Activated CD8-positive, alpha-beta memory T cell treated with anti-CD3 and anti-CD28 coated beads, Interleukin-2, amount 50 U/mL, for 24 hours (primary cell): ENCODE results near the gene GARS1.

Source experiments
- DNase-seq: peaks from one replicate; pipeline ENCODE4 v3.0.0-alpha.2; 2020; ENCODE audit errors: extremely low read depth

Gene GARS1

DNA sequence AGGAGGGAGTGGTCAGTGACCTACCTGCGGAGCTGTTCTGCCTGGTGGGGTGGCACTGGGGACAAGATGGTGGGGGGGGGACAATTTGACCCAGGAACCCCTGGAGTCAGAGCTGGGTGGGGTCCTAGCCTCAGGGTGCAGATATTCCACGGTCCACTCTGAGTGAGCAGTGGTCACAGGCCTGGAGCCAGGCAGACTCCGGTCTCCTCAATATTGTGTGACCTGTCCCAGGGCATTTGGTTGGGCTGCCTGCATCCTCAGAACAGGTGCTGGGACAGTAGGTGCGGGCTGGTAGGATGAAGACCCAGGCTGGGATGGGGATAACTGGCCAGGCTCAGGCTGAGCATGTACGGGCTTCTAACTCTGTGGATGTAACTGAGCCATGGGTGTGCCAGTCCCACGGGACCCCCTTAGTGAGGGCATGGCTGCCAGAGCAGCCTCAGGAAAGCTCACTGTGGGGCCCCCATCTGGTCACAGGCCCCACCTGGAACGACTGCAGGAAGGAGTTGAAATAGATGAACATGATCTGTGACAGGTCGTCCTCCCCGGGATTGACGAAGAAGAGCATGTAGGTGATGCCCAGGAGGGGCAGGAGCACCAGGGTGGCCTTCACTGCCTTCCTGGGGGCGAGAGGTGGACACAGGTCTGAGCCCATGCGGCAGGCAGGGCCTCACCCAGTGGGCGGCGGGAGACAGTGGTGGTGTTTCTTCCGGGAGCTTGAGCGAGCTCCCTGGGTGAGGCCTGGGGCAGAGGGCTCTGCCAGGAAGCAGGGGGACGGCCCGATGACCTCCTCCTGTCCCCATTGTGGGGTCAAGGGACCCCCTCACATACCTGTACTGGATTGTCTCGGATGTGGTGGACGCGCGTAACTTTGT is 60.7 kb downstream of the GARS1 start:
- DNase-seq: no peak

DNA sequence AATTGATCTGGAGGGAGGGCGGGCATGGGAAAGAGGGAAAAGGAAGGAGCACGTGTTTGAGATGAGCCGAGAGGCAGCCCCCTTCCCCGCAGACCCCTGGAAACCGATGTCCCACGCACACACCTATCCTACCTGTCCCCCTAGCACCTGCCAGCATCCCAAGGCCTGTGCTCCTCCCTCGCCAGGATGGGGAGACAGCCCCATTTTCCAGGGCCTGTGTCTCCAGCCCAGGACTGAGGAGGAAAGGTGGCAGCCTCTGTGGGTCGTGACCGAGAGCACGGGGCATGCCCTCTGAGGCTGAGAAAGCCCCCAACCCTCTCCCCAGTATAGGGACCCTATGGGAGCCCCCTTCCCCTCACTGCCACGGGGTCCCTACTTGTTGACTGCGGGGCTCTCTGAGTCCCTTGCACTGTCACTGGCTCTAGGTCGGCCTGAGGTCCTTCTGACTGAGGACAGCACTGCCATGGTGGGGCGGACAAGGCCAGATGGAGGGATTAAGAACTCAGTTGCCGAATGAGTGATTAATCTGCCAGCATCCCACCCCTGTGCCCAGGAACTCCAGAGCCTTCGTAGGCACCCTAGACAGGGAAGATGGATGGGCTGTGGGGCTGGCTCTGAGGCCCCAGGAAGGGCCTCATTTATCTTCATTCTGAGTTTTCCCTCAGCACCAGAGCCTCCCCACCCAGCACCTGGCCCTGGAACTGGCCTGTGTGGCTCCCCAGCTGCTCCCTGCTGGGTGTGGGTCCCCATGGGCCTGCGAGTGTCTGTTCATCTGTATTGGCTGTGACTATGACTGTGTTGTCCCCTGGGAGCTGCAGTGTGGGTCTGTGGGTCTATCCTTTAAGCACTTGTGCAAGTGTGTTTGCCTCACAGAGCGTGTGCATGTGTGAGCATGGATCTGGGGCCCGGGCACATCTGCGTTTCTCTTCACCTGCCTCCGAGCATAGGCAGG is 61.6 kb downstream of the GARS1 start:
- DNase-seq: no peak

DNA sequence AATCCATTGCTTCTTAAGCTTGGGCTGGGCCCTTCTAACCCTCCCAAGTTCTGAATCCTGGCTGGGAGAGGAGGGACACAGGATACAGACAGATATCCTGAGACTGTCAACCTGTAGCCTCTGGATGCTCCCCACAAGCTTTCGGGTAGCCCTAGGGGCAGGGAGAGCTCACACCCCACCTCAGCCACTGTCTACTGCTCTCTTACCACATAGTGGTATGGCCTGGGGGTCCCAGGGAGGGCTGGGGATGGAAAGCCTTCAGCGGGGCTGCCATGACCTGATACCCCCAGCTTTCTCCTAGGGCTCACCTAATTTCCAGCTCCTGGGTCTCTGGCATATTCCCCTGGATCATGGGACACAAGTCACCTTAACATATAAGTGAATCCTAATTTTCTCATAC is 62.5 kb downstream of the GARS1 start:
- no peak for DNase-seq

DNA sequence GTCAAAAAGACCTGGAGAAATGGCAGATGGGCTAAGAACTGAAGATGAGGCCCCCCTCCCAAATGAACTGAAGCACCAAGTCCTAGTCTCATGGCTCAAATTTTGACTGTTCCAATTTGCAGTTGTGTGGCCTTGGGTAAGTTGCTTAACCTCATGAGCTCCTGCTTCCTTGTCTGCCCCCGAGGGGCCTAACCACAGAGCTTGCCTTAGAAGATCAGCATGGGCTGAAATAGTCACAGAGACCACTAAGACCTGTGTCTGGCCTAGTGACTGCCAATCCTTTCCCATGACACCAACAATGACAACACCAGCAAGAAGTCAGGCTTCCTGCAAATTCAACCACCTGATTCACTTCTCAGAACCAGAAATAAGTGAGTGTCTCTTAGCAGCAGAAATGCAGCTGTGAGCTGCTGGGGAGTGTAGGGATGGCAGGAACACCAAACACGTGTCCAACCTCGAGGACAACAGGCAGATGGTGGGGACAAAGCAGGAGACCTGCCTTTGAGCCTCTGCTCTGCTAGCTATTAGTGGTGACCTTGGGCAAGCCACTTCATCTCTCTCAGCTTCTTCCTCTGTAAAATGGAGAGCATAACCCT is 63.9 kb downstream of the GARS1 start:
- DNase-seq: no peak

DNA sequence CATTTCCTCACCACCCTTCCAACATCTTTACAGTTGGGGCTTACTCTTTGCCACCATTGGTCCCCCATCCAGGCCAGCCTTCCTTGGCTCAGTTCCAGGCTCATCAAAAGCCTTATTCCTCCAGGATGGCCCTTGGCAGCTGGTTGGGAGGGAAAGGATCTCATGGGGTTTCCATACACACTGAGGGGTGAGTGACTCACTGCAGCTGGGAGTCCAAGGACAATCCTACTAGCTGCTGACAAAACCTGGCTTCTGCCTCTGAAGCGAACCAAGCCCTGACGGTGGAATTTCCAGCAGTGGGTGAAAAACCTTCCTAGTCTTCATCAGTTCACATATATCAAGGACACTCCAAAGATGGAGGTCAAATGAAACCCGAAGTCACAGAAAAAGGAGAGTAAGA is 64.6 kb downstream of the GARS1 start:
- DNase-seq: no peak

DNA sequence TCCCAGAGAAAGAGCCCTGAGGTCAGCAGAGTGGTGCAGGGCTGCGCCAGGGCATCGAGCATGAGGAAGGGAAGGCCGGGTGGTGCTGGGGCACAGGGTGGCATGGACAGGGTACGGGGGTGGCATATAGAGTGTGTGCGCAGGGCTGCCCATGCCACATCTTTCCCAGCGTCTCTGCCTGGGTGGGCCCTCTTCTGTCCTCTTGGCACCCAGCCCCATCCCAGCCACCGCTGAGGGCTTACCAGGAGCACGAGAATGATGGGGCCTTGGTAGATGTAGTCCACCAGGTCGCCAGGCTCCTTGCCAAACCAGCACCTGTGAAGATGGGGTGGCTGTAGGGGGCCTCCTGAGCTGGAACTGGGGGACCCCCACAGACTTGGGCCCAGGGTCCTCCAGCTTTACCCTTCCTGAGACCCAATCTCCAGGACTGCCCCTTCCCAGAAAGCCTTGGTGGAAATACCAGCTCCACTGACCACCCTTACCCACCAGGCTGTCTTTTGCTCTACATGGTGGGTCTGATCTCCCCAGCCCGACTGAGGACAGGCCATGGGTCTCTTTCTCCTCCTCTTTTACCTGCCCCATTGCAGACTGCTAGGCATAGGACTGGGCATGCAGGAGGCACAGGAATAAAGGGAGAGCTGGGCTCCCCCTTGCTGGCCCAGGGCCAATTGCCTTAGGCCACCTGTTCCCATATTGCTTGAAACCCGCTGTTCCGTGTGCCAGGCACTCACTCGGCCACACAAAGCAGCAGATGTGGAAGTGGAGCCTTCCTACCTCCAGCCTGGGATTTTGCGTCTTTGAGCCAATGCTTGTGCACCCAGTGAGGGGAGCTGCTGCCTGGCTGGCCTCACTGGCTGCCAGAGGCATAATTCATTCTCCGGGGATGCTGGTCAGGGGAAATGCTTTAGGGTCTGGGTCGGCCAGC is 65.9 kb downstream of the GARS1 start:
- no peak for DNase-seq

DNA sequence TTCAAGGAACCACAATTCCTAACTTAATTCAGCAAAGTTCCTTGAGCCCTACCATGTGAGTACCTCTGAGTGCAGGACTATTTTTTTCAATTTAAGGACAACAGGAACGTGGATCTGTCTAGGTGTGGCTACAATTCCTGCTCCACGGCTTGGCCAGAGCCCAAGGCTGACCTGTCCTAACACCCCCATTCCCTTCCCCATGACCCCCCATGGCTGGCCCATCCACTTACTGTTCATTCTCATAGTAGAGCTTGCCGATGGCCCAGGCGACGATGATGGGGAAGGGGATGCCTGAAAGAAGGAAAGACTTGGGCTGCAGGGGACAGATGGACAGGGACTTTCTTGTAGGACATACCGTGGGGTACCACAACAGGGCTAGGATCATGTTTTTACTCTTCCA is 67.2 kb downstream of the GARS1 start:
- DNase-seq: no peak

DNA sequence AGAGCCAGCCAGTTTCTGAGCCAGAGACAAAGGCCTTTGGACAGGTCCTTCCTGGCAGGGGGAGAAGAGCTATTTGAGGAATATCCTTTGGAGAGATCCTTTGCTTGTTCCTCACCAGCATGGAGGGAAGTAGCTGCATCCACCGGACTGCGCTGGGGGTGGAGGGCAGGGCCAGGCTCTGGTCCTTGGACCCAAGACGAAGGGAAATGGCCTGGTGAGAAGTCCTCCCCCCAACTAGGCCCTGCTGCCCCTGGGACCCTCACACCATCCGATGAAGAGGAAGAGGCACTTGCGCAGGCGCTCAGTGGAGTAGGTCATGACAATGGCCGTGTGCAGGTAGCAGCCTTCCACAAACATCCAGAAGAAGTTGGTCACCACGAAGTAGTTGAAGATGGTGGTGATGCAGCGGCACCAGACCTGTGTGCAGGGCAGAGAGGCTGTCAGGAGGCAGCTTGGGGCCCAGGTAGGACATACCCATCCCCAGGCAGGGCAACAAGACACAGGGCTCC is 67.8 kb downstream of the GARS1 start:
- no peak for DNase-seq

DNA sequence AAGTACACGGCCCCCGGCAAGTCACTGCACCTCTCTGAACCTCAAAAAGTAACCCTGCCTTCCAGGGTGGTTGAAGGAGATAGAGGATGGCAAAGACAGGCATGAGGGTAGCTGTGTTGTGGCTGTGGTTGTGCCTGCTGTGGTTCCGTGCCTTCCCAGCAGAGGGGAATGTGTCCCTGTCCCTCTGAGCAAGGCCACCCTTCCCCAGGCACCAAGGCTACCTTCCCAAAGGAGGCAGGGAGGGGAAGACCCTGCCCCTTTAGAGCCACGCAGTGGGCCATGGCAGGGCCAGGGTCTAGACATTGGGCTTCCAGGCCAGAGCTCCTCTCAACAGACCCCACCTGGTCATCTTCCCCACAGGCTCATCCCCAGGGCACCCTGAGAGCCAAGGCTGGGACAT is 68.7 kb downstream of the GARS1 start:
- no peak for DNase-seq

DNA sequence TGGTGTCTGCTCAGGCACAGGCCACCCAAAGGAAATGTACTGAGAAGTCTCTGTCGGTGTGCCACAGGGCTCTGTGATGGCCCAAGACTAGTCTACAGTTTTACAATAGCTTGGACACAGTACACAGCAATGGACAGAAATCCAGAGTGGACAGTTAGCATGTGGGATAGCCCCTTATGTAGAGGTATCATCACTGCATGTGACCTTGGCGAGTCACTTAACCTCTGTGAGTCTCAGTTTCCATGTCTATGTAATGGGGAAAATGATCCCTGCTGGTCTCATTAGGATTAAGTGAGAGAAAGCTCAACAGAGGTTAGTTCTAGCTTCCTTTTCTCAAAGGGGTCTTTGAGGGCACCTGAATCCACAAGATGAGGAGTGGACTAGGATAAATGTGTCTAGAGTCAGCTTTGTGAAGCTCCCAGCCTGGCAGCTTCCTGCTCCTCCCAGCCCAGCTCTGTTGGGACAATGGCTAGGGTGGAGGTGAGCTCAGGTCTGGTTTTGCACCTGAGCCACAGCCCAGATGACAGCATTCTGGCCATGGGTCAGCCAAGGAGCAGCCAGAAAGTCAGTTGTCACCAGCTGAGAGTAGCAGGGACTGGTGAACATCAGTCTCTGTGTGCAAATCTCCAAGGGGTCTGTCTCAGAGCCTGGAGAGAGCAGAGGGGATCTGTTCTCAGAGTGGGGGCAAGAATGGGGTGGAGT is 69.7 kb downstream of the GARS1 start:
- no peak for DNase-seq

DNA sequence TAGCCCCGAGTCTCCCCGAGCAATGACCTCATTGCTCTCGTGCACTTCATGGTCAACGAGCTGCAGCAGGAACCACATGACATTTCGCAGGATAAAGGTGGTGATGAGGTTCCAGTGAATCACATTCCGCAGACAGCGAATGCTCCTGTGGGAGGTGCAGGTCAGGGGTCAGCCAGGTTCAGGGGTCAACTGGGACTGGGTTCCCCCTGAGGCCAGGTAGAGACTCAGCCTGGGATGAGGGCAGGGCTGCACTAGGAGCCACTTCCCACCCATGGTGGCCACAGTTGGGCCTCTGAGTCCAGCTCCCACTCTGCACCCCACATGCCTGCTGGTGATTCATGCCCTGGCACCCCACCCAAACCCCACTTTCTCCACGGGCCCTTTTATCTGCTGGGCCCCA is 70.4 kb downstream of the GARS1 start:
- no peak for DNase-seq

DNA sequence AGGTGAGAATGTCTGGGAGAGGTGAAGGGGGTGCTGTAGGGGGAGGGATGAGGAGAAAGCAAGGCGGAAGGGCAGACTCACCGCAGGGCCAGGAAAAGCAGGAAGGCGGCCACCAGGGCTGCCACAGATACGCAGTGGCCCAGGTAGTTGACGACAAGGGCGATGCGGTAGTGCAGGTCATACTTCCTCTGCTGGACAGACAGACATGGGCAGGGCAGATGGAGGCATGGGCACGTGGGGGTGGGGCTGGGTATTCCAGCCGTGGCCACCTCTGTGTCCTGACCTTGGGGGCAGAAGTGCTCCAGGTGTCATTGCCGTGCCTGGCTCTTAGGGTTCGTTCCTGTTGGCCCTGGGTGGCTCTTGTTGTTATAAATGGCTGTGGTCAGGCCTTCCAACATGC is 70.8 kb downstream of the GARS1 start:
- DNase-seq: no peak

DNA sequence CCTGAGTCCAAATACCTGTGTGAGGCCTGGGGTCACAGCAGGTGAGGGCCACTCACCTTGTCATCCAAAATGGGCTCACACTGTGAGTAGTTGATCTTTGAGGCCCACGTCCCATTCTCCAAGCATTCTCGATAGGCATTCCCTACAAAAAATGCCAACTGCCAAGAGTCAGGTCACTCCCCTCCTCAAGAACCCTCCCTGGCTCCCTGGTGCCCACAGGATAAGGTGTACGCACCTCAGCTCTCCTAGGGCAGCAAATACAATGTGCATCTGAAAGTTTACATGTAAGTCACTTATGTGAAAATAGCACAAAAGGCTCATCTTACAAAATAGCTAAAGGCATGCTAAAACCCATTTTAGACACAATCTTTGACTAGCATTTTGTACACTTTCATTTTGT is 72.5 kb downstream of the GARS1 start:
- no peak for DNase-seq

DNA sequence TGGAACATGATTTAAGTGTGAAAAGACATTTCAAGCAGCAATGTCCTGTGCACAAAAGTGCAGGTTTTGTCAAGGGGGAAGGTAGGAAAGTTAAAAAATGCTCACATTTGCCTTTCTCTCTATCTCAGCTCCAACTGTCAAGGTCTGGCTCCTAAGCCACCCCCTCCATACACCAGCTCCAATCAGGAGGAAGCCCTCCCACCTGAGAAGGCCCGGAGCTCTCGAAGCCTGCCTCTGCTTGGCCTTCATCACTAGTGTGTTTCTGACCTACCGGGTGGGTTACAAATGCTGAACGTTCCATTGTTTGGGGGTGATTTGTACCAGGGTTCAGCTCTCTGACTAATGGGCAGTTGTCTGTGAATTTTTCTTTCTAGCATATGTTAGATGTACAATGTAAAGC is 73.4 kb downstream of the GARS1 start:
- no peak for DNase-seq

DNA sequence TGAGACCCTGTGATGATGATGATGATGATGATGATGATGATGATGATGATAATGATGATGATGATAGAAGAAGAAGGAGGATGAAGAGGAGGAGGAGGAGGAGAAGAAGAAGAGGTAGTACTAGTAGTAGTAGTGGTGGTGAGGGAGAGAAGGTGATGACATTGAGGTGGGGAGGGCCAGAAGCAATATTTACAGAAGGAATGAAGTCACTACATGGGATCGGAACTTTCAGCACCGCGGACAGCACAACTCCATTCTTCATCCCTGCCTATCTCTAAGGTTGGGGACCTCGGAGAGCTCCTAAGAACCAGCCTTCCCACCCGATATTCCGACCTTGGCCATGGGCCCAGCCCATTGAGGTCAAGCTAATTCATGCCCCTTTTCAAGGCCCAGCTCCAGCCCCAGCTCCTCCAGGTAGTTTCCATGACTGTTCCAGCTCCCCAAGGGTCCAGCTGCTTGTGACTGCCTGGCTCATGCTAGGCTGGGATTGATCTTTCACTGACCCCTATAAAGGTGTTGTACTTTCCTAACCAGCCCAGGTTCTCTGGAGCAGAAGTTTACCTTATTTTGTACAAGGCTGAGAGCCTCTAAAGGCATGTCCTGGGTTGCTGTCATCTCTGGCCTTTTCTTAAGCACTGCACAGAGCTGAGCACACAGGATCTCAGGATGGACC is 77.3 kb downstream of the GARS1 start:
- no peak for DNase-seq

DNA sequence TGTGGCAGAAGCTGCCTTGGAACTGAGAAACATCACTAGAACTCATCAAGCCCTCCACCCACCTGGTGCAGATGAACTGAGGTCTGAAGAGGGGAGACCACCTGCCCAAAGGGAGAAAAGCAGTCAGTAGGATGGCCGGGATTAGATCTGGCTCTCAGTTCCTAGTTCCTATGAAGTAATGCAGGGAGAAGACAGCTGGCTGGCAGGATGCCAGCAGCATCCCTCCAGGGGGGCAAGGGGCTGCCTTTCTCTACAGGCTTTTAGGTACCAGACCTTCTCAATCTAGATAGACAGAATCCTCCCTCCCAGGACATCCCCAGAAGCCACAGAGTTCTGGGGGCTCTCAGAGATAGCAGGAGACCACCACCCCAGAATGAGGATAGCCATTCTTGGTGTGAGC is 79.7 kb downstream of the GARS1 start:
- no peak for DNase-seq

DNA sequence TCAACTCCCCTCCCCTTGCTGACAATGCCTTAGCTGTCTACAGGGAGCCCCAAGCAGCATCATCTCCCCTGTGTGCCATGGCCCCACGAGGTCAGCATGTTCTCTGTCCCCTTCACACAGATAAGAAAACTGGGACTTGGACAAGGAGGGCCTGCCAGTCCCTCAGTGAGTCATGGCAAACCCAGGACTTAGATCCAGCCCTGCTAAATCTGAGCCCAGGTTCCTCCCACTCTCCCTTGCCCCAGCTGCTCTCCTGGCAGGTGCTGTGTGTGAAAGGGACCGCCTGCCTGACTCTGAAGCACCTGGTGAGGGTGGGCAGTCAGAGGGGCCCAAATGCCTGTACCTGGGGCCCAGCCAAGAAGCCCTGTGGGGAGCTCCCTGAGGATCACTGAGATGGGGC is 80.2 kb downstream of the GARS1 start:
- no peak for DNase-seq

DNA sequence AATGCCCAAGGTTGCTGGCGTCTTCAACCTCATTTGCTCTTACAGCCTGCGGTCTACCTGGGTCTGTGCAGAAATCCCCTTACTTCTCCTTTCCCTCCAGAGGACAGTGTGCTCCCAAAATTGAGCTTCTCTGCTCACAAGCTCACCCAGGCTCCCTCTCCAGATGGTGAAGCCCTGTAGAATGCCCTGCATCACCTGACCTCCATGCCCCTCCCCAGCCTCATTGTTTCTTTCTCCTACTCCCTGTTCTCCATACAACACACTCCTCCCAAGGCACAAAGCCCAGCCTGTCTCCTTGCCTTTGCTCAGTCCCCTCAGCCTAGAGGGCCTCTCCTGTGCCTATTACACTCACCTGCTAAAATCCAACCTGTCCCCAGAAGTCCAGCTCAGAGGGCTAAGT is 84.1 kb downstream of the GARS1 start:
- DNase-seq: no peak

DNA sequence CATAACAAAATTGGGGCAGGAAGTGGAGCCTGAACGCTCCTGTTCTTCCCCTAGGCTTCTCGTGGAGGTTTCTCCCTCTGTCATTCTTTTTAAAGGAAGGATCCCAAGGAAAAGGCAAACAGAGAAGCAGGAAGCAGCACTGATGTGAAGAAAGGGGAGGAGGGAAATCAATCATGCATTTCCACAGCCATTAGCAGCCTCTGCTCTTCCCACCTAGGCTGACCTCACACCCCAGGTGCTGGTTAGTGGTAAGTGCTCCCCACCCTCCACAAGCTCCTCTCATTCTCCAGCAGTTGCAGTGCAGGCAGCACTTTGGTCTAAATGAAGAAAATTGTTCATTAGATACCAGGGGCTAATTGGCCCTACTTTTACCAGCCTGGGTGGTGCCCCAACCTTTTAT is 85.0 kb downstream of the GARS1 start:
- no peak for DNase-seq

DNA sequence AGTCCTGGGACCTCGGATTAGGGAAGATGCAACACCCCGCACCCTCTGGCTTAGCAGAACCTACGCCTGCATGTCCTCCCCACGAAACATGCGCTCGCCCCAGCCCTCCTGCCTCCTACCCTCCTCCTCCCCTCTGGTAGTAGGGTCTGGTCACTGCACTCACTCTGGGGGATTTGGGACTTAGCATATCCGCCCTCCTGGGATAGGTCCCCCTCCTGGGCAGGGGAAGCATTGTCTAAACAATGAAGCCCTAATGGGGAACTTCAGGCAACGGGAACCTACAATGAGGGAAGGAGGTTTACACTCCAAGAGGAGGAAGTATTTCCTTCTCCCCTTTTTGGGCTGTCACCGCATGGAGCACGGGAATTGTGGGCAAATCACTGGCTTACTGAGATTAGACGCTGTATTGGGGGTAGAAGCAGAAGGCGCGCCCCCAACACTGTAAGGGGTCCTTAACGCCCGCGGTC is 86.7 kb downstream of the GARS1 start:
- no peak for DNase-seq
